ENCODE results near the gene RTP3.

DNA sequence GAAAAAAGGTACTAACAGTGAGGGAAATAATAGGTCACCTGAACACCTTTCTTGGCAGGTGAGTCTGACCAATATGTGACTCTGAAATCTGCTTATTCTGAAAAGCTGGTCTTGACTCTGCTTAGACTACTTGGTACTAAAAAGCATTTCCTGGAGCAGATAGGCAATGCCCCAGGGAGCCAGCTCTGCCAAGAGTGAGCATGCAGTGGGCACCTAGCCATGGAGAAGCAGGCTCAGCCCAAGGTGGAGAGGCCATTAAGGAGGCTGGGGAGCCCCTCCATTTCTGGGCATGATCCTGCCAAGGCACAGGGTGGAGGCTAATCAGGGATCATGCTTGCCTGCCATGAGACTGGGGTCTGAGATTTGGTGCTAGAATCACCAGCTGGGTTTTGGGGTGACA, 31.5 kb upstream of the RTP3 start:
- TF ChIP-seq, protein P1, sequence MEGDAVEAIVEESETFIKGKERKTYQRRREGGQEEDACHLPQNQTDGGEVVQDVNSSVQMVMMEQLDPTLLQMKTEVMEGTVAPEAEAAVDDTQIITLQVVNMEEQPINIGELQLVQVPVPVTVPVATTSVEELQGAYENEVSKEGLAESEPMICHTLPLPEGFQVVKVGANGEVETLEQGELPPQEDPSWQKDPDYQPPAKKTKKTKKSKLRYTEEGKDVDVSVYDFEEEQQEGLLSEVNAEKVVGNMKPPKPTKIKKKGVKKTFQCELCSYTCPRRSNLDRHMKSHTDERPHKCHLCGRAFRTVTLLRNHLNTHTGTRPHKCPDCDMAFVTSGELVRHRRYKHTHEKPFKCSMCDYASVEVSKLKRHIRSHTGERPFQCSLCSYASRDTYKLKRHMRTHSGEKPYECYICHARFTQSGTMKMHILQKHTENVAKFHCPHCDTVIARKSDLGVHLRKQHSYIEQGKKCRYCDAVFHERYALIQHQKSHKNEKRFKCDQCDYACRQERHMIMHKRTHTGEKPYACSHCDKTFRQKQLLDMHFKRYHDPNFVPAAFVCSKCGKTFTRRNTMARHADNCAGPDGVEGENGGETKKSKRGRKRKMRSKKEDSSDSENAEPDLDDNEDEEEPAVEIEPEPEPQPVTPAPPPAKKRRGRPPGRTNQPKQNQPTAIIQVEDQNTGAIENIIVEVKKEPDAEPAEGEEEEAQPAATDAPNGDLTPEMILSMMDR (IDR thresholded peaks at IDR 0.05): no peak
- TF ChIP-seq POLR2A (IDR thresholded peaks at IDR 0.05): no peak

All from body of pancreas (tissue), 4 donors.